NCI-H748 treated with DMSO at 0.1 percent for 48 hours (cell line): Measurements from ENCODE around the gene PODXL2.
"Not testable (repeated sequence)": the region's sequence is repeated elsewhere in the genome, so short reads cannot be mapped to it uniquely, and the experiment has no call there.

ENCODE experiments used
- DNase-seq: peaks from one replicate; lab custom pipeline; 2025; lab: John Stamatoyannopoulos, UW

Gene PODXL2

GRCh38 chr3:127675651-127676391, 46.8 kb downstream of the PODXL2 start:
- no peak for DNase-seq

GRCh38 chr3:127676456-127676855, 47.5 kb downstream of the PODXL2 start:
- DNase-seq: no peak

GRCh38 chr3:127676921-127677351, 48.0 kb downstream of the PODXL2 start:
- DNase-seq: no peak

GRCh38 chr3:127677541-127678314, 48.7 kb downstream of the PODXL2 start:
- DNase-seq: no peak

- DNase-seq: no peak
Measured at GRCh38 chr3:127678315-127678599, 49.3 kb downstream of the PODXL2 start.

- no peak for DNase-seq
Measured at GRCh38 chr3:127678611-127679533, 49.9 kb downstream of the PODXL2 start.

- DNase-seq: no peak
Measured at GRCh38 chr3:127679534-127680145, 50.7 kb downstream of the PODXL2 start.

GRCh38 chr3:127680146-127680661, 51.2 kb downstream of the PODXL2 start:
- no peak for DNase-seq

GRCh38 chr3:127680798-127681221, 51.8 kb downstream of the PODXL2 start:
- no peak for DNase-seq

GRCh38 chr3:127682175-127682554, 53.2 kb downstream of the PODXL2 start:
- DNase-seq: not testable (repeated sequence)

GRCh38 chr3:127682561-127682960, 53.6 kb downstream of the PODXL2 start:
- DNase-seq: no peak

- DNase-seq: no peak
Measured at GRCh38 chr3:127684871-127685707, 56.1 kb downstream of the PODXL2 start.

GRCh38 chr3:127685708-127686511, 56.9 kb downstream of the PODXL2 start:
- no peak for DNase-seq

- DNase-seq: no peak
Measured at GRCh38 chr3:127686512-127686894, 57.5 kb downstream of the PODXL2 start.

GRCh38 chr3:127687228-127687737, 58.3 kb downstream of the PODXL2 start:
- no peak for DNase-seq

GRCh38 chr3:127688022-127688415, 59.0 kb downstream of the PODXL2 start:
- no peak for DNase-seq

GRCh38 chr3:127688416-127689265, 59.7 kb downstream of the PODXL2 start:
- no peak for DNase-seq

- no peak for DNase-seq
Measured at GRCh38 chr3:127689266-127689860, 60.4 kb downstream of the PODXL2 start.
